Measurements from ENCODE around the gene ANTXR1. TPM values are rescaled to one million over a fixed set of nuclear protein-coding genes. Genes with fewer than 3 reads are reported as not detected.

The ANTXR1 gene
- total RNA-seq, 2 donors from 2014 or later = 48.3 to 54.5 TPM

DNA sequence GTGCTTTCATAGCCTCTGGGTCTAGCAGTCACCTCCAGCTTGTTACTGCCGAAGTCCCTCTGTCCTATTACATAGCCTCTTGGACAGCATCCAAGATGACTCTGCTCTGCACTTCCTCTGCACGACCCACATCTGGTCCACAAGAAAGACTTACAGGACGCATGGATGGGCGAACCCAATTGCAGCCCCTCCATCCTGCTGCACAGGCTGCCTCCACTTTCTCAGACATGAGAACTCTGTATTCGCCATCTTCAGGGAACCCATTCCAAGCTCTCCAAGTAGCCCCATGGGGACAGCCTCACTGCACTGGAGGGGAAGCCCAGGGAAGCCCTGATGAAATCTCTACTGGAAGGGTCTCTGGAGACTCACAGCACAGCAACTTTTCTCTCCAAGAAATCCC lies 201.9 kb downstream of the ANTXR1 start:
- peaks cover 3% of the 10 kb centered on the region for H3K27me3 Mint-ChIP-seq (ENCODE audit: insufficient read depth)

GRCh38 chr2:69216535-69217332 lies 203.8 kb downstream of the ANTXR1 start:
- TF ChIP-seq, protein P1, sequence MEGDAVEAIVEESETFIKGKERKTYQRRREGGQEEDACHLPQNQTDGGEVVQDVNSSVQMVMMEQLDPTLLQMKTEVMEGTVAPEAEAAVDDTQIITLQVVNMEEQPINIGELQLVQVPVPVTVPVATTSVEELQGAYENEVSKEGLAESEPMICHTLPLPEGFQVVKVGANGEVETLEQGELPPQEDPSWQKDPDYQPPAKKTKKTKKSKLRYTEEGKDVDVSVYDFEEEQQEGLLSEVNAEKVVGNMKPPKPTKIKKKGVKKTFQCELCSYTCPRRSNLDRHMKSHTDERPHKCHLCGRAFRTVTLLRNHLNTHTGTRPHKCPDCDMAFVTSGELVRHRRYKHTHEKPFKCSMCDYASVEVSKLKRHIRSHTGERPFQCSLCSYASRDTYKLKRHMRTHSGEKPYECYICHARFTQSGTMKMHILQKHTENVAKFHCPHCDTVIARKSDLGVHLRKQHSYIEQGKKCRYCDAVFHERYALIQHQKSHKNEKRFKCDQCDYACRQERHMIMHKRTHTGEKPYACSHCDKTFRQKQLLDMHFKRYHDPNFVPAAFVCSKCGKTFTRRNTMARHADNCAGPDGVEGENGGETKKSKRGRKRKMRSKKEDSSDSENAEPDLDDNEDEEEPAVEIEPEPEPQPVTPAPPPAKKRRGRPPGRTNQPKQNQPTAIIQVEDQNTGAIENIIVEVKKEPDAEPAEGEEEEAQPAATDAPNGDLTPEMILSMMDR (conservative IDR thresholded peaks at IDR 0.05) = no peak
- peaks cover 2% of the 10 kb centered on the region for H3K9me3 Mint-ChIP-seq

More for the DNA sequence above, 201.9 kb downstream of the ANTXR1 start:
- Mint-ChIP-seq H3K9me3 (peaks cover 2% of the 10 kb centered on the region), H3K36me3 (ENCODE audit: low read depth) (peaks cover 19% of the 10 kb centered on the region), H3K27ac (no peak overlapping the region), H3K4me1 (peaks cover 9% of the 10 kb centered on the region), H3K4me3 (no peak overlapping the region)
- Histone ChIP-seq H3K36me3 (ENCODE audit: control insufficient read depth, insufficient read depth, low read length) (no peaks in the 10 kb centered on the region), H3K27me3 (ENCODE audit: control insufficient read depth, insufficient read depth, low read length, poor library complexity, severe bottlenecking) (peaks cover 6% of the 10 kb centered on the region), H3K4me1 (ENCODE audit: control insufficient read depth, insufficient read depth, low read length) (peaks cover 5% of the 10 kb centered on the region), H3K27ac (ENCODE audit: low read depth, low read length) (no peak overlapping the region), H3K9ac (ENCODE audit: extremely low read depth, low read length, poor library complexity, severe bottlenecking) (no peak overlapping the region), H3K4me3 (ENCODE audit: low read length) (no peak overlapping the region), H3K9me3 (ENCODE audit: control insufficient read depth, low read length) (no peaks in the 10 kb centered on the region)
- TF ChIP-seq, protein P1 (conservative IDR thresholded peaks at IDR 0.05) = no peak
- DNase-seq = no peak
- 92 to 100% methylated on average over 4 to 5 of the region's 5 CpGs for WGBS, 2 experiments (ENCODE audit: insufficient coverage in 1 of 2, insufficient read length in 1 of 2)

GRCh38 chr2:69217333-69218080 lies 204.5 kb downstream of the ANTXR1 start:
- WGBS, 2 experiments (ENCODE audit: insufficient coverage in 1 of 2, insufficient read length in 1 of 2) = 85 to 92% methylated on average over 3 to 4 of the region's 4 CpGs
- Mint-ChIP-seq H3K27me3 (ENCODE audit: insufficient read depth) (peaks cover 3% of the 10 kb centered on the region), H3K36me3 (ENCODE audit: low read depth) (peaks cover 19% of the 10 kb centered on the region)

More at GRCh38 chr2:69216535-69217332, 203.8 kb downstream of the ANTXR1 start:
- Histone ChIP-seq H3K27ac (ENCODE audit: low read depth, low read length) (no peak overlapping the region), H3K4me3 (ENCODE audit: low read length) (no peak overlapping the region), H3K4me1 (ENCODE audit: control insufficient read depth, insufficient read depth, low read length) (peaks cover 5% of the 10 kb centered on the region), H3K9ac (ENCODE audit: extremely low read depth, low read length, poor library complexity, severe bottlenecking) (no peak overlapping the region), H3K36me3 (ENCODE audit: control insufficient read depth, insufficient read depth, low read length) (no peaks in the 10 kb centered on the region), H3K9me3 (ENCODE audit: control insufficient read depth, low read length) (no peaks in the 10 kb centered on the region), H3K27me3 (ENCODE audit: control insufficient read depth, insufficient read depth, low read length, poor library complexity, severe bottlenecking) (peaks cover under 1% of the 10 kb centered on the region)
- 57 to 87% methylated on average over 1 to 4 of the region's 4 CpGs for WGBS, 2 experiments (ENCODE audit: insufficient coverage in 1 of 2, insufficient read length in 1 of 2)
- no peak for DNase-seq
- Mint-ChIP-seq H3K27me3 (ENCODE audit: insufficient read depth) (peaks cover 3% of the 10 kb centered on the region), H3K4me1 (peaks cover 9% of the 10 kb centered on the region), H3K27ac (no peak overlapping the region), H3K4me3 (no peak overlapping the region), H3K36me3 (ENCODE audit: low read depth) (peaks cover 19% of the 10 kb centered on the region)

More at GRCh38 chr2:69217333-69218080, 204.5 kb downstream of the ANTXR1 start:
- Histone ChIP-seq H3K27me3 (ENCODE audit: control insufficient read depth, insufficient read depth, low read length, poor library complexity, severe bottlenecking) (no peaks in the 10 kb centered on the region), H3K36me3 (ENCODE audit: control insufficient read depth, insufficient read depth, low read length) (no peaks in the 10 kb centered on the region), H3K9me3 (ENCODE audit: control insufficient read depth, low read length) (no peaks in the 10 kb centered on the region), H3K4me1 (ENCODE audit: control insufficient read depth, insufficient read depth, low read length) (peaks cover 5% of the 10 kb centered on the region), H3K4me3 (ENCODE audit: low read length) (no peak overlapping the region), H3K27ac (ENCODE audit: low read depth, low read length) (no peak overlapping the region), H3K9ac (ENCODE audit: extremely low read depth, low read length, poor library complexity, severe bottlenecking) (no peak overlapping the region)
- Mint-ChIP-seq H3K27ac (no peak overlapping the region), H3K4me1 (peaks cover 9% of the 10 kb centered on the region), H3K9me3 (peaks cover 2% of the 10 kb centered on the region), H3K4me3 (no peak overlapping the region)
- no peak for DNase-seq
- TF ChIP-seq, protein P1 (conservative IDR thresholded peaks at IDR 0.05) = no peak
